MM.1S (cell line): Measurements from ENCODE around the gene ZBTB7B.

ENCODE experiments used
- DNase-seq: peaks from one replicate; pipeline ENCODE4 v3.0.0-alpha.2; 2015
- H2AFZ ChIP-seq: fragments of 300-600 bp; sonication (generic); 2 replicates; pipeline ENCODE4 v1.6.0; 2016; ENCODE audit warnings: antibody characterized with exemption, low read length
- H3F3A ChIP-seq: fragments of 300-600 bp; sonication (generic); 2 replicates; pipeline ENCODE4 v1.6.1; 2016; ENCODE audit warnings: mild to moderate bottlenecking, antibody characterized with exemption, low read length, moderate library complexity, mixed read lengths; ENCODE audit not compliant: insufficient read depth
- H3K27ac ChIP-seq: fragments of 300-600 bp; sonication (generic); 2 replicates; pipeline ENCODE4 v1.5.1; 2016; ENCODE audit warnings: mild to moderate bottlenecking, low read length
- H3K27me3 ChIP-seq: fragments of 300-600 bp; sonication (generic); replicated peaks from 2 replicates; pipeline ENCODE4 v1.6.0; 2016; ENCODE audit warnings: low read length; ENCODE audit not compliant: insufficient read depth
- H3K36me3 ChIP-seq: fragments of 300-600 bp; sonication (generic); replicated peaks from 2 replicates; pipeline ENCODE4 v1.6.1; 2016; ENCODE audit warnings: mild to moderate bottlenecking, low read length, mixed read lengths; ENCODE audit not compliant: insufficient read depth
- H3K4me1 ChIP-seq: fragments of 300-600 bp; sonication (generic); 2 replicates; pipeline ENCODE4 v1.6.1; 2016; ENCODE audit warnings: low read length, mixed read lengths
- H3K4me2 ChIP-seq: fragments of 300-600 bp; sonication (generic); 2 replicates; pipeline ENCODE4 v1.6.0; 2016; ENCODE audit warnings: low read depth, low read length
- H3K4me3 ChIP-seq: fragments of 300-600 bp; sonication (generic); 2 replicates; pipeline ENCODE4 v1.5.1; 2016; ENCODE audit warnings: low read length, mixed read lengths
- H3K79me2 ChIP-seq: fragments of 300-600 bp; sonication (generic); 2 replicates; pipeline ENCODE4 v1.6.1; 2016; ENCODE audit warnings: mixed run types, low read length, mixed read lengths
- H3K9ac ChIP-seq: fragments of 300-600 bp; sonication (generic); 2 replicates; pipeline ENCODE4 v1.6.1; 2016; ENCODE audit warnings: low read length, mixed read lengths
- H3K9me2 ChIP-seq: fragments of 300-600 bp; sonication (generic); replicated peaks from 2 replicates; pipeline ENCODE4 v1.6.1; 2016; ENCODE audit warnings: mild to moderate bottlenecking, low read length, mixed read lengths; ENCODE audit not compliant: insufficient read depth
- H3K9me3 ChIP-seq: fragments of 300-600 bp; sonication (generic); replicated peaks from 2 replicates; pipeline ENCODE4 v1.6.1; 2016; ENCODE audit warnings: mild to moderate bottlenecking, low read length, mixed read lengths; ENCODE audit not compliant: insufficient read depth
- H4K20me1 ChIP-seq: fragments of 300-600 bp; sonication (generic); 2 replicates; pipeline ENCODE4 v1.6.1; 2016; ENCODE audit warnings: mild to moderate bottlenecking, low read length, moderate library complexity, mixed read lengths; ENCODE audit not compliant: insufficient read depth
- EZH2 ChIP-seq: fragments of 300-600 bp; sonication (generic); optimal IDR thresholded peaks from 2 replicates; pipeline ENCODE3; 2017; ENCODE audit warnings: low read depth, mild to moderate bottlenecking, antibody characterized with exemption, low read length, mixed read lengths
- EZH2phosphoT487 ChIP-seq: fragments of 300-600 bp; sonication (generic); IDR thresholded peaks from 2 replicates; pipeline ENCODE4 v1.6.1; 2018; ENCODE audit warnings: antibody characterized with exemption, low read length
- TF ChIP-seq, protein P1 (sequence below): fragments of 300-600 bp; sonication (generic); IDR thresholded peaks from 2 replicates; pipeline ENCODE4 v1.5.1; 2016; ENCODE audit warnings: antibody characterized with exemption, low read length, mixed read lengths

The ZBTB7B gene

DNA sequence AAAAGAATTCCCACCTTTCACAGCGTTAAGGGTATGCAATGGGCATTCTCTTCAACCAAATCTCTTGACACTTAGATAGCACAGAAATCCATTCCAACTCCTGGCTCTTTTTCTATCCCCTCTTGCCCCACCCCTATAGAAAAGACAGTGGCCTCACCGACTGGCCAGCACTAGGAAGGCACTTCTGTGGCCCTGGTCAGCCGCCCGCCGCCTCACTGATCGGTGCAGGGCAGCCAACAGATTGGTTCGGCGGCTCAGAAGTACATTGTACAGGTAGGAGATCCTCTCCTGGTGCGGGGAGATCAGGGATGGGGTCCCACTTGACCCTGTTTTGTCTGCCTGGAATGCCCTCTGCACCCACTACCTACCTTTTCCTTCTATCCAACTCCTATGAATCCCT lies 21.7 kb downstream of the ZBTB7B start:
- no peaks in the 10 kb centered on the region for H3K27me3 ChIP-seq
- no peaks in the 10 kb centered on the region for H3K9me2 ChIP-seq
- TF ChIP-seq EZH2 (no peak), EZH2phosphoT487 (no peak)
- TF ChIP-seq, protein P1, sequence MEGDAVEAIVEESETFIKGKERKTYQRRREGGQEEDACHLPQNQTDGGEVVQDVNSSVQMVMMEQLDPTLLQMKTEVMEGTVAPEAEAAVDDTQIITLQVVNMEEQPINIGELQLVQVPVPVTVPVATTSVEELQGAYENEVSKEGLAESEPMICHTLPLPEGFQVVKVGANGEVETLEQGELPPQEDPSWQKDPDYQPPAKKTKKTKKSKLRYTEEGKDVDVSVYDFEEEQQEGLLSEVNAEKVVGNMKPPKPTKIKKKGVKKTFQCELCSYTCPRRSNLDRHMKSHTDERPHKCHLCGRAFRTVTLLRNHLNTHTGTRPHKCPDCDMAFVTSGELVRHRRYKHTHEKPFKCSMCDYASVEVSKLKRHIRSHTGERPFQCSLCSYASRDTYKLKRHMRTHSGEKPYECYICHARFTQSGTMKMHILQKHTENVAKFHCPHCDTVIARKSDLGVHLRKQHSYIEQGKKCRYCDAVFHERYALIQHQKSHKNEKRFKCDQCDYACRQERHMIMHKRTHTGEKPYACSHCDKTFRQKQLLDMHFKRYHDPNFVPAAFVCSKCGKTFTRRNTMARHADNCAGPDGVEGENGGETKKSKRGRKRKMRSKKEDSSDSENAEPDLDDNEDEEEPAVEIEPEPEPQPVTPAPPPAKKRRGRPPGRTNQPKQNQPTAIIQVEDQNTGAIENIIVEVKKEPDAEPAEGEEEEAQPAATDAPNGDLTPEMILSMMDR: no peak
- H3K4me2 ChIP-seq: no peak overlapping the region
- no peaks in the 10 kb centered on the region for H3K4me1 ChIP-seq
- no peak overlapping the region for H3K4me3 ChIP-seq
- H4K20me1 ChIP-seq: no peaks in the 10 kb centered on the region
- no peak overlapping the region for H2AFZ ChIP-seq
- DNase-seq: no peak
- H3K9me3 ChIP-seq: no peaks in the 10 kb centered on the region
- no peaks in the 10 kb centered on the region for H3K36me3 ChIP-seq
- no peak overlapping the region for H3K9ac ChIP-seq
- 0 out of 2 replicates have a peak, but pooled peaks cover 4% of the 10 kb centered on the region for H3F3A ChIP-seq
- no peak overlapping the region for H3K27ac ChIP-seq
- no peaks in the 10 kb centered on the region for H3K79me2 ChIP-seq

DNA sequence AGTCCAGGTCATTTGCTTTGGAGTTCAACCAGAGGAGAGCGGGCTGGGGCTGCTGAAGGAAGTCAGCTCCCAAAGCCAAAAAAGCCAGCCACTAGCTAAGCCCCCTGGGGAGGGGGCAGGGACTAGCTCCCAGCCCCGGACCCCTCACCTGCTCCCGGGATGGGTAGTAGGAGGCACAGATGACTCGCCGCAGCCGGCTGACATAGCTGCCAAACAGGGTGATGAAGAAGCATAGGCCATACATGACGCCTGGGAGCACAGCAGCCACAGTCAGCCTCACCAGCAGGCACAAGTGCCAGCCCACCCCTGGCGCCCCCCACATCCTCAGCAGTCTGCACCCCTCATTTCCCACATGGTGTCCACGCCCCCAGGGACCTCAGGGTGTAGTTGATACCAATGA lies 23.6 kb downstream of the ZBTB7B start:
- TF ChIP-seq, protein P1: no peak
- TF ChIP-seq EZH2phosphoT487 (no peak), EZH2 (no peak)
- Histone ChIP-seq H3K27ac (no peak overlapping the region), H3K4me1 (no peaks in the 10 kb centered on the region)

DNA sequence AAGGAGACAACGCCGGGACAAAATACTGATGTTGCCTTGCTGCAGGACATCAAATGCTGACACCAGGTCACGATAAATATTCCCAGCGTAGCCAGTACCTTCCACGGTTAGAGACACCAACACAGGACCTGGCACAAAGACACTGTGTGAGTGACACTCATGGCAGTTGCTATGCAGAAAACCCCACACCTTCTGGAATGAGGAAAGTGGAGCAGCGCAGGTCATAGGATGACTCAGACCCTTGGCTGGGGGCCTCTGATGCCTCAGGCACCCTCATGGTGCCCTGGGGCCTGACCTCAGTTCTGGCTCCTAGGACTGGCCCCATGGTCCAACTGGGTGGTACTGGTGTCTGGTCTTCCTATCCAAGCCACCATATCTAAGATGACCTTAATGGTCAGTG lies 24.0 kb downstream of the ZBTB7B start:
- H3K4me2 ChIP-seq: no peak overlapping the region
- H3K27me3 ChIP-seq: 0 out of 2 replicates have a peak, but pooled peaks cover 2% of the 10 kb centered on the region
- DNase-seq: no peak
- H3K4me1 ChIP-seq: no peaks in the 10 kb centered on the region
- no peaks in the 10 kb centered on the region for H3K79me2 ChIP-seq
- H3K9me3 ChIP-seq: no peaks in the 10 kb centered on the region
- no peaks in the 10 kb centered on the region for H3K9me2 ChIP-seq
- no peak overlapping the region for H3K4me3 ChIP-seq
- TF ChIP-seq EZH2 (no peak), EZH2phosphoT487 (no peak)
- TF ChIP-seq, protein P1: no peak
- H3K9ac ChIP-seq: no peak overlapping the region
- H3K36me3 ChIP-seq: no peaks in the 10 kb centered on the region
- no peaks in the 10 kb centered on the region for H4K20me1 ChIP-seq
- no peaks in the 10 kb centered on the region for H3F3A ChIP-seq
- H3K27ac ChIP-seq: no peak overlapping the region
- no peak overlapping the region for H2AFZ ChIP-seq

More for the DNA sequence above, 23.6 kb downstream of the ZBTB7B start:
- H3K4me2 ChIP-seq: no peak overlapping the region
- no peak for DNase-seq
- no peaks in the 10 kb centered on the region for H3K27me3 ChIP-seq
- H3F3A ChIP-seq: no peaks in the 10 kb centered on the region
- no peaks in the 10 kb centered on the region for H3K79me2 ChIP-seq
- H3K9me3 ChIP-seq: no peaks in the 10 kb centered on the region
- H3K9me2 ChIP-seq: no peaks in the 10 kb centered on the region
- H3K4me3 ChIP-seq: no peak overlapping the region
- H4K20me1 ChIP-seq: no peaks in the 10 kb centered on the region
- H3K36me3 ChIP-seq: no peaks in the 10 kb centered on the region
- no peak overlapping the region for H3K9ac ChIP-seq
- H2AFZ ChIP-seq: no peak overlapping the region
